A673 (cell line): Measurements from ENCODE around the gene GPATCH11.

Experiments used
- CTCF ChIP-seq: fragments of 300-800, 200-600 bp; sonication (generic); conservative IDR thresholded peaks from 2 replicates; pipeline ENCODE4 v1.5.1; 2017; ENCODE audit warnings: low read depth, mild to moderate bottlenecking, antibody characterized with exemption, low read length, moderate library complexity, mixed read lengths
- EZH2 ChIP-seq: fragments of 200-600 bp; sonication (generic); IDR thresholded peaks from 2 replicates; pipeline ENCODE4 v1.6.1; 2017; ENCODE audit warnings: borderline replicate concordance, low read depth, mild to moderate bottlenecking, mixed read lengths, antibody characterized with exemption, low read length; ENCODE audit not compliant: poor library complexity, severe bottlenecking

DNA sequence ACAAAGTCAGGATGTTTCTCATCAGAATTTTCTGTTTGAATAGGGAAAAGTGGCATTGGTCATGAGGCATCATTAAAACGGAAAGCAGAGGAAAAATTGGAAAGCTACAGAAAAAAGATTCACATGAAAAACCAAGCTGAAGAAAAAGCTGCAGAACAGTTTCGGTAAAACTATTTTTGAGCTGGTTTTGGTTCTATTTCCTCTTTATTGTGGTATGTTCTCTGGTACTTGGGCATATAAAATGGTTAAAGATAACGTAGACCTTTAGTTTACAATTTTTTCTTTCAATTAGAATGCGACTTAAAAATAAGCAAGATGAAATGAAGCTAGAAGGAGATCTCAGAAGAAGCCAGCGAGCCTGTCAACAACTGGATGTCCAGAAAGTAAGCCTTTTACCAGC lies 7.6 kb downstream of the GPATCH11 start:
- TF ChIP-seq CTCF, result no peak
- no peak for TF ChIP-seq EZH2
